Middle frontal gyrus (tissue), 1 donor: ENCODE data around the gene TEX51.

Experiments used
- DNase-seq: peaks from one replicate; pipeline ENCODE4 v3.0.0-alpha.2; 2015; ENCODE audit warnings: low spot score; ENCODE audit errors: extremely low spot score

TEX51 gene

DNA sequence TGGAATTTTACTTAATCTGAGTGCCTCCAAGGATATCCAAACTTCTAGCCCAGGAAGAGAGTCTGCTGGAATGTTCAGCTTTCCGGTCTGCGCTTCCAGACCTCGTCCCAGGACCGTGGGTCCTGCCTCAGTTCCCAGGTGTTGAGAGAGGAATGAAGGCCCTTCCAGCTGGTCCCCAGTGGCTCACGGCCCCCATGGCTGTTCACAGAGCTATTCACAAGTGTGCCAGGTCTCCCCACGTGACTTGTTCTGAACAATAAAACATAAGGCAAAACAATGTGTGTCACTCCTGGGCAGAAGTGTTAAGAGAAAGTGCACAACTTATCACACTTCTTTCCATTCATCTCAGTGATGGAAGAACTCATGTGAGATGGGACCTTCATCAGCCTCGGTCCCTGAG is 20.1 kb upstream of the TEX51 start:
- DNase-seq: no peak

DNA sequence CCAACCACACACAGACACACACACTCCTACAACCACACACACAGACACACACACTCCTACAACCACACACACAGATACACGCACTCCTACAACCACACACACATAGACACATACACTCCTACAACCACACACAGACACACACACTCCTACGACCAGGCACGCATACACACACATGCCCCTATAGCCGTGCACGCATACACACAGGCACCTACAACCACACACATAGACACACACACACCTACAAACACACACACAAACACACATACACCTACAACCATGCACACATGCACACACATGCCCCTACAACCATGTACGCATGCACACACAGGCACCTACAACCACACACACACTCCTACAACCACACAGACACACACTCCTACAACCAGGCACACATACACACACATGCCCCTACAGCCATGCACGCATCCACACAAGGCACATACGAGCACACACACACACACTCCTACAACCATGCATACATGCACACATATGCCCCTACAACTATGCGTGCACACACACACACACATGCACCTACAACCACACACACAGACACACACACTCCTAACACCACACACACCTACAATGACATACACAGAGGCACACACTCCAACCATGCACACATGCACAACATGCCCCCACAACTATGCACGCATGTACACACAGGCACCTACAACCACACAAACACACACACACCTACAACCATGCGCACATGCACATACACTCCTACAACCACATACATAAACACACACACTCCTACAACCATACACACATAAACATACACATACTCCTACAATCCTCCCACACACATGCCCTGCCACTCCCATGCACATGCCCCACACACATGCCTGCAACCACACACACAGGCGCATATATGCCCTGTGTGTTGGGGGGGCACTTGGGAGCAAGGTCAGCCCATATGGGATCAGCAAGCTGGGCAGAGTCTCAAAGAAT is 19.1 kb upstream of the TEX51 start:
- no peak for DNase-seq

GRCh38 chr2:126880324-126880723 is 18.4 kb upstream of the TEX51 start:
- no peak for DNase-seq

- no peak for DNase-seq
Observed at GRCh38 chr2:126880817-126881216, 17.9 kb upstream of the TEX51 start.

GRCh38 chr2:126881591-126881990 is 17.1 kb upstream of the TEX51 start:
- DNase-seq: no peak

DNA sequence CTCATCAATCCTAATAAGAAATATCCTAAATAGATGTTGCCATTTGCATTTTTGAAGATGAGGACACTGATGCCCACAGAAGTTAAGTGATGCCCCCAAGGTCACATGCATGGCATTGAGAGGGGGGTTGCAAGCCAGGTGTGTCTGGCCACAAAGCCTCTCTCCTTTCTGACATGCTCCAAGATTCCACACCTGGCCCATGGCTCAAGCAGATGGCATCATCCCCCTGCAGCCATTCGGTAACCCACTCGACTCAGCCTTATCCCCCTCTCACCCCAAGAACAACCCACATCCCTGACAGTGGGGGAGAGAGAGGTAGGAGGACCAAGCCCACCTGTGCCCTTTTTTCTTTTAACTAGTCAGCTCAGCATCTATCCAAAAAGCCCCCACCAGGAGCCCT is 16.5 kb upstream of the TEX51 start:
- no peak for DNase-seq

- no peak for DNase-seq
Observed at GRCh38 chr2:126882736-126883665, 15.7 kb upstream of the TEX51 start.

- DNase-seq: no peak
Observed at GRCh38 chr2:126883666-126884040, 15.0 kb upstream of the TEX51 start.

DNA sequence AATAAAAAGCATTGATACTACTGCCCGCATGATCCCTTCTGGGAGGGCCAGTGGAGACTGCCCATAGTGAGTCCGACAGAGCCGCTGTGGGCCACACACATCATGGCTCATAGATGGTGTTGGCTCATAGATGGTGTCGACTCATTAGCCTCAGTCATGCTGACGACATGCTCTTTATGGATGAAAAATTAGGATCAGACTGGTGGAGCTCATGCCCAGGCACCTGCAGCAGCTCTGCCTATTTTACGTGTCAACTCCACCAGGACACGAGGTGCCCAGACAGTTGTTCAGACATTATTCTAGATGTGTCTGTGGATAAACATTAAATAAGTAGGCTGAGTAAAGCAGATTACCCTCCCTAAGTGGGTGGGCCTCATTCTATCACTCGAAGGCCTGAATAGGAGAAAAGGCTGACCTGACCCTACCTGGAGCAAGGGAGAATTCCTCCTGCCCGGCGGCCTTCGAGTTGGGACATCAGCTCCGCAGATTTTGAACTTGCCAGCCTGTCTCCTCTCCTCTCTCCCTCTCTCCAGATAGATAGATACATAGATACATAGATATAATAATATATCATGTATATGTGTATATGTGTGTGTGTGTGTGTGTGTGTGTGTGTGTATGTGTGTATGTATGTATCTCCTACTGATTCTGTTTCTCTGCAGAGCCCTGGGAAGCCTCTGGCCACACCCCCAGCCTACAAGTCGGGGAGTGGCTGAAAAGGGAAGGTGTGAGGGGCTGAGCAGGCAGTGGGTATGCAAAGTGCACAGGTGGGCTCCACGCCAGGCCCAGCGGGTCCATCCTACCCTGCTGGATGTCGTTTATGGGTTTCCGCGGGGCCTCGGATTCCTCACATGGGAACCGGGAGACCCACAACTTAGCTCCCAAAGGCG is 13.6 kb upstream of the TEX51 start:
- DNase-seq: no peak

- DNase-seq: no peak
Observed at GRCh38 chr2:126885751-126886210, 12.9 kb upstream of the TEX51 start.

DNA sequence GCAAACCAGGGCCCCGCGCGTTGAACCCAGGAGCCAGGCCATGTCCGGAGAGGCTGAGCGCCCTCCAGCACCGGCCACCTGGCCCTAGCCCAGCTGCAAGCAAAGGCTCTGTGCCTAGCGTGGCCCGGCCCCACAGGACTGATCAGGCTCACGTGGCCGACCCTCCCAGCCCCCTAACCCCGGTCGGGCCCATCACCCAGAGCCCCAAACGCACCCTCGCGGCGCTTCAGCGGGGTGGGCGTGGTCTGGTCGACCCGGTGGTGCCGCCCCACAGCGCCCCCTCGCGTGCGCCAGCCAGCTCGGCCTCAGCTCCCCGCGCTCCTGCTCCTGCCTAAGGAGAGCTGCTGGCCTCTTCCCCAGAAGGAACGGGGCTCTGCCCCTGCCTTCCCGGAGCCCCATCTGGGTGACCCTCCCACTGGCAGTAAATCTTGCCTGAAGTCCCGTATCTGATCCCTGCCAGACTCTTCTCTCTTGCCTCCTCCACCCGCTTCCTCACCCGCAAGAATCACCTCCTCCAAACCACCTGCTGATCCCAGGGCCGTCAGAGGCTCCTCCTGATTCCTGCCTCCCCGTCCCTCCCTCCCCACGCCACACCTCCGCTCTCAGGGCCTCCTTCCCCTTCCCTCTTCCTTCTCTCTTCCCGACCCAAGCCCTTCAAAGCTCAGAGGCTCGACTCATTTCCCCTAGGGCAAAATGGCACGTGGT is 12.3 kb upstream of the TEX51 start:
- DNase-seq: peak; percentile 47

GRCh38 chr2:126886916-126887280 is 11.8 kb upstream of the TEX51 start:
- no peak for DNase-seq

- DNase-seq: no peak
Observed at GRCh38 chr2:126887506-126887905, 11.2 kb upstream of the TEX51 start.

DNA sequence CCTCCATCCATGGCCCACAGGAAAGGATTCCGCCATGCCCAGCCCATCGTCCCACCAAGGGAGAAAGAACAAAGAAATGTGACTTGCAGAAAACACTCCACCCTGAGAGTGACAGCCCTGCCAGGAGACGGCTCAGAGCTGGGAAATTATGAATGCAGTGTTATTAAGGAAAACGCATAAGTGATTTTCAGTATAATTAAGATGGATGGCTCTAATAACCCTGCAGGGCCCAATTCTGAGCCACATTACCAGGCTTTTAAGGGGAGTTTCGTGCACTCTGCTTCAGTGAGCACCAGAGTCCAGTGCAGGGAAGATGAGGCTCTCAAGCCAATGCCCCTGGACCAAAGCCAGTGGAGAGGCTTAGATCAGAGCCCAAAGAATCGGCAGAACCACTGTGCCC is 10.6 kb upstream of the TEX51 start:
- DNase-seq: no peak

GRCh38 chr2:126889071-126889470 is 9.6 kb upstream of the TEX51 start:
- DNase-seq: no peak

DNA sequence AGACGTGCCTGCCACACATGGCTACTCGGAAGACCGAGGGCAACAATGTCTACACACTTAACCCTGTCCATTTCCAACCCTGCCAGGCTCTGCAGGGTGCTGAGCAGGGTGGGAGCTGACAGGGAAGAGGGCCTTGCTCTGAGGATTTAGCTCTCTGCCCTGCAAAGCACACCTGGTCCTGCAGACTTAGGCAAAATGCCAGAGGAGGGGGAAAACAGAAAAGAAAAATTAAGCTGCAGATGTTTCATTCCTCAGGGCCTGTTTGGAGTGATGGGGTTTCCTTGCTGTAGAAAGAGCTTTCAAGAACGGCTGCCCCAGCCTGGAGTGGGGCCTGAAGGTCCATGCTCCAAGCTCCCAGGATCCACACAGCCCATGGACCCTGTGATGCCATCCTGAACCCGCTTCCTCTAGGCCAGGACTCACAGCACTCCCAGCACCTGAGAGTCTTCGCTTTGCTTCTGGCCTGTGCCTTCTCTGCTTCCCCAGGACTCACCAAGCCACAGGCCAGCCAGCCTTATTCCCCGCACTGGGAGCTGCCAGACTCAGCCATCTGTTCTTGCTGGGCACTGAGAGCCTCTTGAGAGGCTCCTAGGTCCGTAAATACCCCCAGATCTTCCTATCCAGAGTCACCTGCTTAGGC is 9.1 kb upstream of the TEX51 start:
- no peak for DNase-seq

GRCh38 chr2:126890136-126890510 is 8.6 kb upstream of the TEX51 start:
- DNase-seq: no peak

DNA sequence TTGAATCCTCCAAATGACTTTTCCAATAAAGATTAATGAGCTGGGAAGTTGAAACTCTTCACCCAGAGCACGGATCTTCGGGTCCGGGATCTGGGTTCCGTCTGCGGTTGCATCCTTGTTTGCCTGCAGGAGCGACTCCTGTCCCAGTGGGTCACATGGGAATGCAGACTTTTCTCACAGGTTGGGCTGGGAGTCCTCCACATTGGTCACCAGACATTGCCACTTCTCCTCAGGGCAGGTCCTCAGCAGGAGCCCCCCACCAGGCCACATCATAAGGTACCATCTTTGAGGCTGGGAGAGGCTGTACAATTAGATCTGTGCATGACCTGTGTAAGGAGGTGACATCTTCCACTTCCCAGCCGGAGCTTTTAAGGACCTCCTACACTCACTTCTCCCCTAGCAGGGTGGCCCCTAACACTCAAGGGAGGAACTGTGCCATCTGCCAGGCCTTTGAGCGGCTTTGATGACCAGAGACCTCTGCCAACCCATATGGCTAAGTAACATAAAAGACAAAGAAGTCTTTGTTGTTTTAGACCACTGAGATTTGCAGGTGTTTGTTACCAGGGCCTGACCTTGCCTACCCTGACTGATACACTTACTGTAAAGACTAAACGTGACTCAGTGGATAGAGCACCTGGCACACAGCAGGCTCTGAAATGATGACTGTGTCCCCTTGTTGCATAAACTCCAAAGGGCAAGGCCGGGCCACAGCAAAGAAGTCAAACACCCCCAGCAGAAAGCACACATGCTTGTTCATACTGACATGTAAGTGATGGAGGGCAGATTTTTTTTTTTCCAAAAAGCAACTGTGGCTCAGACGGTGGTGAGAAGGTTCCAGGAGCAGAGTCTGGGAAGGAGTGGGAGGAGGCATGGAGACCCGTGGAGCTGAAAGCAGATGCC is 7.9 kb upstream of the TEX51 start:
- no peak for DNase-seq
